GM18909 (cell line): Measurements from ENCODE around the gene MOSMO.
A peak's percentile ranks its signal among the peaks of the same experiment; 100 is the strongest.

ENCODE experiments used
- ATAC-seq: cut with Tn5 transposase; IDR thresholded peaks from one replicate; pipeline ENCODE4 v1.9.1; 2021; ENCODE audit warnings: mild to moderate bottlenecking; ENCODE audit not compliant: unreplicated experiment, poor library complexity

Gene MOSMO

GRCh38 chr16:22007509-22008214 lies at the start of gene MOSMO:
Gene MOSMO (plus strand): TSS chr16:22008111. CDS start chr16:22008302, 191 bp downstream.
- ATAC-seq: peak; percentile 56

- ATAC-seq: no peak
Observed at GRCh38 chr16:21959050-21959449, 48.9 kb upstream of the MOSMO start.

- ATAC-seq: no peak
Observed at GRCh38 chr16:21962475-21962874, 45.4 kb upstream of the MOSMO start.

- ATAC-seq: no peak
Observed at GRCh38 chr16:21963887-21964286, 44.0 kb upstream of the MOSMO start.

- no peak for ATAC-seq
Observed at GRCh38 chr16:21964353-21964752, 43.6 kb upstream of the MOSMO start.

GRCh38 chr16:21971856-21972255 lies 36.1 kb upstream of the MOSMO start:
- no peak for ATAC-seq

GRCh38 chr16:21973945-21974344 lies 34.0 kb upstream of the MOSMO start:
- no peak for ATAC-seq

- ATAC-seq: no peak
Observed at GRCh38 chr16:21980032-21980431, 27.9 kb upstream of the MOSMO start.

- no peak for ATAC-seq
Observed at GRCh38 chr16:21982108-21982507, 25.8 kb upstream of the MOSMO start.

- no peak for ATAC-seq
Observed at GRCh38 chr16:21984062-21984461, 23.8 kb upstream of the MOSMO start.

- no peak for ATAC-seq
Observed at GRCh38 chr16:21985524-21985923, 22.4 kb upstream of the MOSMO start.

GRCh38 chr16:21986692-21987246 lies 21.1 kb upstream of the MOSMO start:
- ATAC-seq: no peak

- no peak for ATAC-seq
Observed at GRCh38 chr16:21987498-21987897, 20.4 kb upstream of the MOSMO start.

- no peak for ATAC-seq
Observed at GRCh38 chr16:21989133-21989532, 18.8 kb upstream of the MOSMO start.

GRCh38 chr16:21989751-21990150 lies 18.2 kb upstream of the MOSMO start:
- no peak for ATAC-seq

- ATAC-seq: no peak
Observed at GRCh38 chr16:21990381-21990944, 17.4 kb upstream of the MOSMO start.

GRCh38 chr16:21991621-21992020 lies 16.3 kb upstream of the MOSMO start:
- ATAC-seq: no peak

- no peak for ATAC-seq
Observed at GRCh38 chr16:21994856-21995465, 12.9 kb upstream of the MOSMO start.

- ATAC-seq: no peak
Observed at GRCh38 chr16:21996923-21997696, 10.8 kb upstream of the MOSMO start.

GRCh38 chr16:21997697-21998480 lies 10.0 kb upstream of the MOSMO start:
- ATAC-seq: no peak
